Stimulated activated CD4-positive, alpha-beta T cell treated with anti-CD3 and anti-CD28 coated beads, TNF-alpha, amount 100 ng/mL, for 48 hours (primary cell): ENCODE measurements around the gene ARID2.

Experiments
- DNase-seq, 3 donors: peaks; one replicate each; pipeline ENCODE4 v3.0.0-alpha.2; 2020; ENCODE audit warnings: low read depth in 3 of 3

The ARID2 gene

GRCh38 chr12:45762185-45763110, 32.9 kb downstream of the ARID2 start:
- no peak for DNase-seq

- no peak for DNase-seq
These were observed 33.9 kb downstream of the ARID2 start for GRCh38 chr12:45763381-45763780.

- DNase-seq = no peak
These were observed 38.7 kb downstream of the ARID2 start for GRCh38 chr12:45768194-45768593.

- DNase-seq = no peak
These were observed 44.2 kb downstream of the ARID2 start for GRCh38 chr12:45773747-45774146.

- DNase-seq = no peak
These were observed 45.1 kb downstream of the ARID2 start for GRCh38 chr12:45774508-45775162.

GRCh38 chr12:45775465-45775864, 46.0 kb downstream of the ARID2 start:
- no peak for DNase-seq

- DNase-seq = no peak
These were observed 46.5 kb downstream of the ARID2 start for GRCh38 chr12:45775964-45776363.

GRCh38 chr12:45779936-45780335, 50.4 kb downstream of the ARID2 start:
- DNase-seq = no peak

- no peak for DNase-seq
These were observed 51.6 kb downstream of the ARID2 start for GRCh38 chr12:45781080-45781479.

GRCh38 chr12:45785315-45785714, 55.8 kb downstream of the ARID2 start:
- no peak for DNase-seq

GRCh38 chr12:45789025-45789424, 59.5 kb downstream of the ARID2 start:
- no peak for DNase-seq

- DNase-seq = no peak
These were observed 64.9 kb downstream of the ARID2 start for GRCh38 chr12:45794422-45794821.

- no peak for DNase-seq
These were observed 72.1 kb downstream of the ARID2 start for GRCh38 chr12:45801625-45802024.

- DNase-seq = no peak
These were observed 73.6 kb downstream of the ARID2 start for GRCh38 chr12:45803111-45803510.

GRCh38 chr12:45816652-45817051, 87.1 kb downstream of the ARID2 start:
- DNase-seq = no peak

- no peak for DNase-seq
These were observed 98.5 kb downstream of the ARID2 start for GRCh38 chr12:45827974-45828373.

- no peak for DNase-seq
These were observed 98.9 kb downstream of the ARID2 start for GRCh38 chr12:45828402-45828801.

- no peak for DNase-seq
These were observed 102.1 kb downstream of the ARID2 start for GRCh38 chr12:45831590-45831989.

GRCh38 chr12:45833401-45833800, 103.9 kb downstream of the ARID2 start:
- no peak for DNase-seq

GRCh38 chr12:45834809-45835208, 105.3 kb downstream of the ARID2 start:
- no peak for DNase-seq

- DNase-seq = no peak
These were observed 110.4 kb downstream of the ARID2 start for GRCh38 chr12:45839917-45840316.

GRCh38 chr12:45849289-45849688, 119.8 kb downstream of the ARID2 start:
- no peak for DNase-seq

- no peak for DNase-seq
These were observed 120.8 kb downstream of the ARID2 start for GRCh38 chr12:45850302-45850701.
